Measurements from ENCODE around the gene MS4A2.
"Not testable (repeated sequence)": the region's sequence is repeated elsewhere in the genome, so short reads cannot be mapped to it uniquely, and the experiment has no call there.

The MS4A2 gene

GRCh38 chr11:60088364-60088763 lies at the start of gene MS4A2:
MS4A2 (plus strand) TSS chr11:60088664; CDS start chr11:60088766, 102 bp downstream.
- TF ChIP-seq CTCF (IDR thresholded peaks at IDR 0.05; ENCODE audit: insufficient read depth, low read depth, low read length, missing control alignments) = no peak
- H3K4me3 ChIP-seq (ENCODE audit: low read depth, low read length) = no peak within 1 kb of the TSS
- no peak for DNase-seq (ENCODE audit: low read depth)

- no peak for DNase-seq (ENCODE audit: low read depth)
- H3K4me3 ChIP-seq (ENCODE audit: low read depth, low read length) = no peak within 1 kb of the TSS
- TF ChIP-seq CTCF (IDR thresholded peaks at IDR 0.05; ENCODE audit: insufficient read depth, low read depth, low read length, missing control alignments) = no peak
Observed at GRCh38 chr11:60040109-60040508, 48.4 kb upstream of the MS4A2 start, which contains the start of gene OOSP2. OOSP2 (plus strand) TSS chr11:60040409; CDS start chr11:60040460, 51 bp downstream.

GRCh38 chr11:60050422-60050821 lies 38.0 kb upstream of the MS4A2 start:
- not testable (repeated sequence) for DNase-seq (ENCODE audit: low read depth); H3K4me3 ChIP-seq (ENCODE audit: low read depth, low read length)

- H3K4me3 ChIP-seq (ENCODE audit: low read depth, low read length); DNase-seq (ENCODE audit: low read depth): not testable (repeated sequence)
Observed at GRCh38 chr11:60050839-60051238, 37.6 kb upstream of the MS4A2 start.

- TF ChIP-seq CTCF (IDR thresholded peaks at IDR 0.05; ENCODE audit: insufficient read depth, low read depth, low read length, missing control alignments) = no peak
- no peak within 1 kb of the TSS for H3K4me3 ChIP-seq (ENCODE audit: low read depth, low read length)
- no peak for DNase-seq (ENCODE audit: low read depth)
Observed at GRCh38 chr11:60056349-60056969, 32.0 kb upstream of the MS4A2 start, which contains the start of gene MS4A3. MS4A3 (plus strand) TSS chr11:60056665; CDS start chr11:60061161, 4,496 bp downstream.

GRCh38 chr11:60059052-60059451 lies 29.4 kb upstream of the MS4A2 start:
- H3K4me3 ChIP-seq (ENCODE audit: low read depth, low read length) = no peak overlapping the region
- TF ChIP-seq CTCF (IDR thresholded peaks at IDR 0.05; ENCODE audit: insufficient read depth, low read depth, low read length, missing control alignments) = no peak
- DNase-seq (ENCODE audit: low read depth) = no peak

- no peak for TF ChIP-seq CTCF (IDR thresholded peaks at IDR 0.05; ENCODE audit: insufficient read depth, low read depth, low read length, missing control alignments)
Observed at GRCh38 chr11:60059521-60060240, 28.8 kb upstream of the MS4A2 start.

GRCh38 chr11:60064111-60064510 lies 24.4 kb upstream of the MS4A2 start:
- no peak for TF ChIP-seq CTCF (IDR thresholded peaks at IDR 0.05; ENCODE audit: insufficient read depth, low read depth, low read length, missing control alignments)
- no peak overlapping the region for H3K4me3 ChIP-seq (ENCODE audit: low read depth, low read length)
- no peak for DNase-seq (ENCODE audit: low read depth)

More at GRCh38 chr11:60059521-60060240, 28.8 kb upstream of the MS4A2 start:
- H3K4me3 ChIP-seq (ENCODE audit: low read depth, low read length) = no peak overlapping the region
- no peak for DNase-seq (ENCODE audit: low read depth)
